GM12878 (cell line): ENCODE data around the gene ROBO4. TPM values are rescaled to one million over a fixed set of nuclear protein-coding genes. Genes with fewer than 3 reads are reported as not detected.

Experiments
- ATAC-seq: fragments of 200-7000 bp; cut with Tn5 transposase; 3 replicates; pipeline ENCODE4 v1.9.1; 2020; ENCODE audit warnings: mild to moderate bottlenecking, moderate library complexity
- BruUV-seq: library from RNA; stranded (reverse); fragments of 400-500 nt; replicated peaks from 2 replicates; lab custom pipeline; 2021; lab: Mats Ljungman, UMichigan
- CTCF ChIA-PET: fragments of 300-600 bp; sonication (Branson Sonifier 250); formaldehyde crosslinking; extraction: SDS; loops from one replicate; lab custom pipeline; 2021; ENCODE audit warnings: inconsistent platforms; lab: Yijun Ruan, JAX
- POLR2A ChIA-PET: fragments of 350-600 bp; formaldehyde crosslinking; extraction: SDS; loops from one replicate; lab custom pipeline; 2021; ENCODE audit warnings: inconsistent platforms; lab: Charles Lee
- RAD21 ChIA-PET: fragments of 300-600 bp; sonication (Branson Sonifier 250); formaldehyde crosslinking; loops from one replicate; lab custom pipeline; 2023; ENCODE audit warnings: antibody characterized with exemption; ENCODE audit not compliant: unreplicated experiment; lab: Charles Lee
- SMC1A ChIA-PET: fragments of 300-600 bp; sonication (Branson Sonifier 250); formaldehyde crosslinking; loops from one replicate; lab custom pipeline; 2023; ENCODE audit not compliant: unreplicated experiment, uncharacterized antibody; lab: Charles Lee
- DNase-seq: peaks from one replicate; pipeline ENCODE4 v3.0.0-alpha.2; 2011; ENCODE audit warnings: low read depth, low spot score
- FAIRE-seq: peaks from 3 replicates; lab custom pipeline; 2011; peaks lifted over from hg19 to GRCh38; lab: Jason Lieb, UNC
- H2AFZ ChIP-seq: 2 replicates; pipeline ENCODE4 v1.6.0; 2011; ENCODE audit warnings: low read depth, low read length, control low read depth; ENCODE audit not compliant: control insufficient read depth
- H3K27ac ChIP-seq: 2 replicates; pipeline ENCODE4 v1.5.1; 2011; ENCODE audit warnings: control low read depth; ENCODE audit not compliant: control insufficient read depth, insufficient read depth
- H3K27me3 ChIP-seq, 2 experiments: replicated peaks in 1 of 2; 2 replicates each; pipeline versions ENCODE4 v1.6.0 to v1.6.1; 2011; ENCODE audit warnings: low read length in 1 of 2; ENCODE audit not compliant: control insufficient read depth in 2 of 2, insufficient read depth in 2 of 2
- H3K36me3 ChIP-seq, 2 experiments: 2 replicates each; pipeline ENCODE4 v1.5.1; 2011; ENCODE audit warnings: low read length in 1 of 2; ENCODE audit not compliant: control insufficient read depth in 2 of 2, insufficient read depth in 2 of 2
- H3K4me1 ChIP-seq: 2 replicates; pipeline ENCODE4 v1.6.1; 2011; ENCODE audit warnings: mild to moderate bottlenecking, low read length, moderate library complexity, mixed read lengths; ENCODE audit not compliant: control insufficient read depth, insufficient read depth
- H3K4me2 ChIP-seq: 2 replicates; pipeline ENCODE4 v1.6.0; 2011; ENCODE audit warnings: control low read depth; ENCODE audit not compliant: control insufficient read depth, insufficient read depth
- H3K4me3 ChIP-seq: fragments of 200-600 bp; sonication (generic); 2 replicates; pipeline ENCODE4 v1.5.1; 2016
- H3K79me2 ChIP-seq: 2 replicates; pipeline ENCODE4 v1.6.0; 2011; ENCODE audit warnings: low read length; ENCODE audit not compliant: control insufficient read depth, insufficient read depth
- H3K9ac ChIP-seq: 2 replicates; pipeline ENCODE4 v1.8.0; 2011; ENCODE audit warnings: low read length, control low read depth, mixed read lengths; ENCODE audit not compliant: control insufficient read depth, insufficient read depth
- H3K9me3 ChIP-seq: replicated peaks from 3 replicates; pipeline ENCODE4 v1.5.1; 2011; ENCODE audit warnings: mild to moderate bottlenecking, low read length; ENCODE audit not compliant: control insufficient read depth, insufficient read depth
- H4K20me1 ChIP-seq: 2 replicates; pipeline ENCODE4 v1.6.0; 2011; ENCODE audit not compliant: control insufficient read depth, insufficient read depth
- IRF5 ChIP-seq: fragments of 450-650 bp; IDR thresholded peaks from 2 replicates; pipeline ENCODE4 v1.6.1; 2017; ENCODE audit warnings: borderline replicate concordance
- RFX5 ChIP-seq: IDR thresholded peaks from 2 replicates; pipeline ENCODE4 v1.6.1; 2011; ENCODE audit warnings: low read depth, low read length, improper control_type of control experiment
- RUNX3 ChIP-seq: IDR thresholded peaks from 2 replicates; pipeline ENCODE4 v1.6.1; 2012; ENCODE audit warnings: low read length, inconsistent platforms
- ZZZ3 ChIP-seq: IDR thresholded peaks from 2 replicates; pipeline ENCODE4 v1.6.1; 2011; ENCODE audit warnings: low read depth; ENCODE audit not compliant: control insufficient read depth, insufficient read length
- WGBS: methylation state at CpG from one replicate; pipeline ENCODE4 v1.1.6; 2016; ENCODE audit warnings: low lambda C conversion rate; ENCODE audit not compliant: insufficient replicate concordance, insufficient coverage; ENCODE audit errors: missing lambda C conversion rate; 5-methylcytosine and 5-hydroxymethylcytosine counted together
- in situ Hi-C: fragments of 300-500 bp; cut with MboI; formaldehyde crosslinking; loops from 9 replicates; pipeline ENCODE4 v1.14.3; 2018; ENCODE audit warnings: mixed read lengths
- intact Hi-C: fragments of 100-400 bp; cut with micrococcal nuclease; formaldehyde crosslinking; loops from one replicate; pipeline ENCODE4 v1.14.2; 2022; ENCODE audit not compliant: unreplicated experiment
- polyA plus RNA-seq, 11 experiments: library from polyadenylated mRNA; depleted of rRNA in 4 of 11; unstranded in 6 of 11; stranded (reverse) in 5 of 11; fragments of >200 nt; fragmentation: Nextera tagmentation in 4 of 11; fragmentation: Illumina TruSeq in 1 of 11; extraction: Ambion mirVana in 4 of 11; extraction: Trizol in 1 of 11; gene quantifications; 1 replicate in 1 of 11; 2 replicates in 10 of 11; pipeline versions ENCODE4 v1.2.1 to v1.2.3, GENCODE V29; 2011 to 2016; ENCODE audit warnings: inconsistent platforms in 2 of 11, missing spikeins in 2 of 11, low read depth in 1 of 11
- total RNA-seq, 4 experiments: library from RNA; depleted of rRNA in 3 of 4; stranded (reverse); fragments of >200 nt in 3 of 4; fragmentation: Illumina TruSeq in 1 of 4; extraction: Trizol in 1 of 4; gene quantifications; 2 replicates each; pipeline versions ENCODE4 v1.2.1 to v1.2.3, GENCODE V29; 2013 to 2021

The ROBO4 gene
- total and polyA plus RNA-seq, 10 of the 15 experiments (the other 5 are each of a cell fraction or from before 2014, with no cell fraction given) = not detected

- FAIRE-seq = no peak
- 30% methylated on average over 3 of the region's 3 CpGs for WGBS
- intact Hi-C loops = loop anchor here (5.0 kb wide), 1 partner anchor 417 kb away; no protein-coding TSS in a partner anchor
- H4K20me1 ChIP-seq = no peaks in the 10 kb centered on the region
- ChIA-PET CTCF (interaction anchor here (1.2 to 7.1 kb wide), 3 partner anchors 76 to 190 kb away, joined by 3 to 102 read pairs (median 7); no protein-coding TSS in a partner anchor), POLR2A (no interaction called here), SMC1A (interaction anchor here (0.8 to 1.3 kb wide), 4 partner anchors 36 to 190 kb away, joined by 3 to 4 read pairs (median 4); no protein-coding TSS in a partner anchor), RAD21 (interaction anchor here (0.9 kb wide), 1 partner anchor 88 kb away, joined by 3 read pairs; no protein-coding TSS in a partner anchor)
- peaks cover 7% of the 10 kb centered on the region in 2 experiments for H3K27me3 ChIP-seq
- no peak for ATAC-seq
- H3K9ac ChIP-seq = no peak overlapping the region
- in situ Hi-C loops = loop anchor here (5.0 to 25.0 kb wide), 2 partner anchors 162 to 422 kb away; partner anchors contain the start of genes OR8B4, SIAE and SPA17
- no TSS peak for BruUV-seq
- TF ChIP-seq RFX5 (no peak), RUNX3 (no peak), IRF5 (no peak), ZZZ3 (no peak)
- H3K9me3 ChIP-seq = no peaks in the 10 kb centered on the region
- H3K4me3 ChIP-seq = no peak overlapping the region
- no peak overlapping the region for H3K27ac ChIP-seq
- H3K4me1 ChIP-seq = no peaks in the 10 kb centered on the region
- no peaks in the 10 kb centered on the region for H3K79me2 ChIP-seq
- no peaks in the 10 kb centered on the region for H3K36me3 ChIP-seq
- H2AFZ ChIP-seq = no peak overlapping the region
- no peak for DNase-seq
- H3K4me2 ChIP-seq = no peak overlapping the region
Observed at GRCh38 chr11:124834526-124835180, 63.0 kb downstream of the ROBO4 start.

Other genes with a start within 250 kb of the ROBO4 start
Only the 7 nearest of the 12 such genes appear.
- not detected in 2 replicates for gene VSIG2, start 145.6 kb downstream of the ROBO4 start, total RNA-seq (2014; rRNA removed)
- gene VSIG2, start 145.6 kb downstream of the ROBO4 start, total RNA-seq (2014; rRNA removed; fragmentation: Illumina TruSeq; extraction: Trizol) = 0.13 TPM in 1 of 2 replicates, not detected in the other
- 0.31 and 0.40 TPM in 2 replicates for gene VSIG2, start 145.6 kb downstream of the ROBO4 start, total RNA-seq (2021)
- 0.12 and 0.15 TPM in 2 replicates for gene VSIG2, start 145.6 kb downstream of the ROBO4 start, polyA plus RNA-seq (2011; rRNA removed)
- gene VSIG2, start 145.6 kb downstream of the ROBO4 start, polyA plus RNA-seq (2014; fragmentation: Illumina TruSeq; extraction: Trizol) = not detected in 2 replicates
- gene VSIG2, start 145.6 kb downstream of the ROBO4 start, polyA plus RNA-seq (2014; fragmentation: Nextera tagmentation; extraction: Ambion mirVana) = not detected
- 0.15 and 0.27 TPM in 2 replicates for gene VSIG2, start 145.6 kb downstream of the ROBO4 start, polyA plus RNA-seq (2014; rRNA removed)
- gene VSIG2, start 145.6 kb downstream of the ROBO4 start, polyA plus RNA-seq (2016; fragmentation: Nextera tagmentation; extraction: Ambion mirVana) = under 1 TPM in 1 of 2 experiments, not detected in 1; 0.19 TPM
- gene ESAM, start 135.6 kb downstream of the ROBO4 start, total RNA-seq (2014; rRNA removed) = 16.3 and 20.6 TPM in 2 replicates
- 9.2 and 9.4 TPM in 2 replicates for gene ESAM, start 135.6 kb downstream of the ROBO4 start, total RNA-seq (2014; rRNA removed; fragmentation: Illumina TruSeq; extraction: Trizol)
- 26.1 and 26.9 TPM in 2 replicates for gene ESAM, start 135.6 kb downstream of the ROBO4 start, total RNA-seq (2021)
- 5.7 and 15.3 TPM in 2 replicates for gene ESAM, start 135.6 kb downstream of the ROBO4 start, polyA plus RNA-seq (2011; rRNA removed)
- gene ESAM, start 135.6 kb downstream of the ROBO4 start, polyA plus RNA-seq (2014; fragmentation: Illumina TruSeq; extraction: Trizol) = 14.4 and 18.4 TPM in 2 replicates
- gene ESAM, start 135.6 kb downstream of the ROBO4 start, polyA plus RNA-seq (2014; fragmentation: Nextera tagmentation; extraction: Ambion mirVana) = 1 to 10 TPM; 2.7 to 6.9 TPM
- 22.3 and 24.6 TPM in 2 replicates for gene ESAM, start 135.6 kb downstream of the ROBO4 start, polyA plus RNA-seq (2014; rRNA removed)
- gene ESAM, start 135.6 kb downstream of the ROBO4 start, polyA plus RNA-seq (2016; fragmentation: Nextera tagmentation; extraction: Ambion mirVana) = 10 to 100 TPM; 34.2 to 43.6 TPM
- 12.0 and 13.7 TPM in 2 replicates for gene MSANTD2, start 97.5 kb downstream of the ROBO4 start, total RNA-seq (2014; rRNA removed)
- gene MSANTD2, start 97.5 kb downstream of the ROBO4 start, total RNA-seq (2014; rRNA removed; fragmentation: Illumina TruSeq; extraction: Trizol) = 10.6 and 11.2 TPM in 2 replicates
- 8.7 and 9.0 TPM in 2 replicates for gene MSANTD2, start 97.5 kb downstream of the ROBO4 start, total RNA-seq (2021)
- 7.2 and 10.4 TPM in 2 replicates for gene MSANTD2, start 97.5 kb downstream of the ROBO4 start, polyA plus RNA-seq (2011; rRNA removed)
- 11.6 and 17.5 TPM in 2 replicates for gene MSANTD2, start 97.5 kb downstream of the ROBO4 start, polyA plus RNA-seq (2014; fragmentation: Illumina TruSeq; extraction: Trizol)
- gene MSANTD2, start 97.5 kb downstream of the ROBO4 start, polyA plus RNA-seq (2014; fragmentation: Nextera tagmentation; extraction: Ambion mirVana) = 1 to 10 TPM; 3.0 to 4.1 TPM
- gene MSANTD2, start 97.5 kb downstream of the ROBO4 start, polyA plus RNA-seq (2014; rRNA removed) = 12.4 and 13.8 TPM in 2 replicates
- 1 to 10 TPM; 6.4 to 7.0 TPM for gene MSANTD2, start 97.5 kb downstream of the ROBO4 start, polyA plus RNA-seq (2016; fragmentation: Nextera tagmentation; extraction: Ambion mirVana)
- 0.23 and 0.65 TPM in 2 replicates for gene ROBO3, start 32.4 kb downstream of the ROBO4 start, total RNA-seq (2014; rRNA removed)
- 0.31 TPM in 1 of 2 replicates, not detected in the other for gene ROBO3, start 32.4 kb downstream of the ROBO4 start, total RNA-seq (2014; rRNA removed; fragmentation: Illumina TruSeq; extraction: Trizol)
- 0.24 and 0.36 TPM in 2 replicates for gene ROBO3, start 32.4 kb downstream of the ROBO4 start, total RNA-seq (2021)
- 0.18 and 0.32 TPM in 2 replicates for gene ROBO3, start 32.4 kb downstream of the ROBO4 start, polyA plus RNA-seq (2011; rRNA removed)
- gene ROBO3, start 32.4 kb downstream of the ROBO4 start, polyA plus RNA-seq (2014; fragmentation: Illumina TruSeq; extraction: Trizol) = 0.10 TPM in 1 of 2 replicates, not detected in the other
- not detected for gene ROBO3, start 32.4 kb downstream of the ROBO4 start, polyA plus RNA-seq (2014; fragmentation: Nextera tagmentation; extraction: Ambion mirVana)
- gene ROBO3, start 32.4 kb downstream of the ROBO4 start, polyA plus RNA-seq (2014; rRNA removed) = 0.63 and 0.67 TPM in 2 replicates
- gene ROBO3, start 32.4 kb downstream of the ROBO4 start, polyA plus RNA-seq (2016; fragmentation: Nextera tagmentation; extraction: Ambion mirVana) = under 1 TPM; 0.31 to 0.63 TPM
- gene HEPN1, start 21.4 kb upstream of the ROBO4 start, total RNA-seq (2014; rRNA removed) = not detected in 2 replicates
- not detected in 2 replicates for gene HEPN1, start 21.4 kb upstream of the ROBO4 start, total RNA-seq (2014; rRNA removed; fragmentation: Illumina TruSeq; extraction: Trizol)
- not detected in 2 replicates for gene HEPN1, start 21.4 kb upstream of the ROBO4 start, total RNA-seq (2021)
- gene HEPN1, start 21.4 kb upstream of the ROBO4 start, polyA plus RNA-seq (2011; rRNA removed) = not detected in 2 replicates
- not detected in 2 replicates for gene HEPN1, start 21.4 kb upstream of the ROBO4 start, polyA plus RNA-seq (2014; fragmentation: Illumina TruSeq; extraction: Trizol)
- gene HEPN1, start 21.4 kb upstream of the ROBO4 start, polyA plus RNA-seq (2014; fragmentation: Nextera tagmentation; extraction: Ambion mirVana) = not detected
- not detected in 2 replicates for gene HEPN1, start 21.4 kb upstream of the ROBO4 start, polyA plus RNA-seq (2014; rRNA removed)
- not detected for gene HEPN1, start 21.4 kb upstream of the ROBO4 start, polyA plus RNA-seq (2016; fragmentation: Nextera tagmentation; extraction: Ambion mirVana)
- gene HEPACAM, start 38.2 kb upstream of the ROBO4 start, total RNA-seq (2014; rRNA removed) = not detected in 2 replicates
- not detected in 2 replicates for gene HEPACAM, start 38.2 kb upstream of the ROBO4 start, total RNA-seq (2014; rRNA removed; fragmentation: Illumina TruSeq; extraction: Trizol)
- 0.08 TPM in 1 of 2 replicates, not detected in the other for gene HEPACAM, start 38.2 kb upstream of the ROBO4 start, total RNA-seq (2021)
- 0.03 TPM in 1 of 2 replicates, not detected in the other for gene HEPACAM, start 38.2 kb upstream of the ROBO4 start, polyA plus RNA-seq (2011; rRNA removed)
- gene HEPACAM, start 38.2 kb upstream of the ROBO4 start, polyA plus RNA-seq (2014; fragmentation: Illumina TruSeq; extraction: Trizol) = not detected in 2 replicates
- gene HEPACAM, start 38.2 kb upstream of the ROBO4 start, polyA plus RNA-seq (2014; fragmentation: Nextera tagmentation; extraction: Ambion mirVana) = not detected
- not detected in 2 replicates for gene HEPACAM, start 38.2 kb upstream of the ROBO4 start, polyA plus RNA-seq (2014; rRNA removed)
- gene HEPACAM, start 38.2 kb upstream of the ROBO4 start, polyA plus RNA-seq (2016; fragmentation: Nextera tagmentation; extraction: Ambion mirVana) = not detected
- gene CCDC15, start 56.3 kb upstream of the ROBO4 start, total RNA-seq (2014; rRNA removed) = 3.2 and 3.3 TPM in 2 replicates
- 5.3 and 5.4 TPM in 2 replicates for gene CCDC15, start 56.3 kb upstream of the ROBO4 start, total RNA-seq (2014; rRNA removed; fragmentation: Illumina TruSeq; extraction: Trizol)
- gene CCDC15, start 56.3 kb upstream of the ROBO4 start, total RNA-seq (2021) = 2.3 and 3.2 TPM in 2 replicates
- gene CCDC15, start 56.3 kb upstream of the ROBO4 start, polyA plus RNA-seq (2011; rRNA removed) = 3.4 and 5.9 TPM in 2 replicates
- 3.8 and 5.7 TPM in 2 replicates for gene CCDC15, start 56.3 kb upstream of the ROBO4 start, polyA plus RNA-seq (2014; fragmentation: Illumina TruSeq; extraction: Trizol)
- 1 to 10 TPM; 2.0 to 2.8 TPM for gene CCDC15, start 56.3 kb upstream of the ROBO4 start, polyA plus RNA-seq (2014; fragmentation: Nextera tagmentation; extraction: Ambion mirVana)
- 1.6 and 2.1 TPM in 2 replicates for gene CCDC15, start 56.3 kb upstream of the ROBO4 start, polyA plus RNA-seq (2014; rRNA removed)
- gene CCDC15, start 56.3 kb upstream of the ROBO4 start, polyA plus RNA-seq (2016; fragmentation: Nextera tagmentation; extraction: Ambion mirVana) = 1 to 10 TPM; 4.1 to 4.4 TPM